Upper lobe of left lung (tissue), 6 donors: ENCODE measurements around the gene SYNE2. TPM values are rescaled to one million over a fixed set of nuclear protein-coding genes. Genes with fewer than 3 reads are reported as not detected.

Experiments used
- ATAC-seq, 2 donors: fragments of 200-7000 bp; cut with Tn5 transposase; one replicate each; pipeline ENCODE4 v1.9.1; 2022; ENCODE audit warnings: mild to moderate bottlenecking in 2 of 2, moderate library complexity in 2 of 2; ENCODE audit not compliant: low FRiP score in 2 of 2
- DNase-seq, 2 donors: peaks; one replicate each; pipeline ENCODE4 v3.0.0-alpha.2; 2019 to 2020
- H3K27ac ChIP-seq, 4 donors: fragments of 200-600 bp; sonication (generic); one replicate each; pipeline ENCODE4 v1.5.1; 2016 to 2019
- H3K27me3 ChIP-seq, 4 donors: fragments of 200-600 bp; sonication (generic); one replicate each; pipeline ENCODE4 v1.5.1; 2017 to 2019
- H3K36me3 ChIP-seq, 4 donors: fragments of 200-600 bp; sonication (generic); one replicate each; pipeline ENCODE4 v1.5.1; 2016 to 2019
- H3K4me1 ChIP-seq, 4 donors: fragments of 200-600 bp; sonication (generic); one replicate each; pipeline ENCODE4 v1.5.1; 2018 to 2019
- H3K4me3 ChIP-seq, 4 donors: fragments of 200-600 bp; sonication (generic); one replicate each; pipeline ENCODE4 v1.5.1; 2017 to 2019; ENCODE audit warnings: mild to moderate bottlenecking in 2 of 4, moderate library complexity in 1 of 4
- H3K9me3 ChIP-seq, 4 donors: fragments of 200-600 bp; sonication (generic); one replicate each; pipeline ENCODE4 v1.5.1; 2018 to 2019
- EP300 ChIP-seq, 4 donors: sonication (generic); formaldehyde crosslinking; IDR thresholded peaks; one replicate each; pipeline ENCODE4 v1.5.1; 2017; ENCODE audit warnings: antibody characterized with exemption in 4 of 4, control low read depth in 2 of 4
- POLR2A ChIP-seq, 4 donors: fragments of 450-650 bp; IDR thresholded peaks; one replicate each; pipeline ENCODE4 v1.5.1; 2016 to 2017; ENCODE audit warnings: antibody characterized with exemption in 4 of 4, mild to moderate bottlenecking in 2 of 4
- POLR2AphosphoS5 ChIP-seq, 2 donors: sonication (generic); formaldehyde crosslinking; IDR thresholded peaks; one replicate each; pipeline ENCODE4 v1.5.1; 2017; ENCODE audit warnings: antibody characterized with exemption in 2 of 2
- WGBS, 2 donors: methylation state at CpG; one replicate each; pipeline ENCODE4 v1.1.5; 2017 to 2018; 5-methylcytosine and 5-hydroxymethylcytosine counted together
- total RNA-seq, 6 donors: library from RNA; depleted of rRNA in 4 of 6; stranded (reverse); fragments of >200 nt in 4 of 6; gene quantifications; one replicate each; pipeline versions ENCODE4 v1.1.0 to v1.2.1, GENCODE V29; 2016 to 2021
- TF ChIP-seq, protein P1 (sequence below), 6 experiments: fragments of 450-650 bp in 4 of 6; fragments of 200-600 bp in 2 of 6; sonication (generic) in 2 of 6; IDR thresholded peaks; one replicate each; pipeline ENCODE4 v1.5.1; 2016 to 2019; ENCODE audit warnings: antibody characterized with exemption in 6 of 6
- donor health status: DM: no; HTN: no; CAD: no; lungs with moderate emphysema.
- donor health status: DM: no; HTN: yes; CAD: no; lungs with severe emphysema.

The SYNE2 gene
- total RNA-seq, 6 donors from 2014 or later: 75.8 to 439 (median 234) TPM

DNA sequence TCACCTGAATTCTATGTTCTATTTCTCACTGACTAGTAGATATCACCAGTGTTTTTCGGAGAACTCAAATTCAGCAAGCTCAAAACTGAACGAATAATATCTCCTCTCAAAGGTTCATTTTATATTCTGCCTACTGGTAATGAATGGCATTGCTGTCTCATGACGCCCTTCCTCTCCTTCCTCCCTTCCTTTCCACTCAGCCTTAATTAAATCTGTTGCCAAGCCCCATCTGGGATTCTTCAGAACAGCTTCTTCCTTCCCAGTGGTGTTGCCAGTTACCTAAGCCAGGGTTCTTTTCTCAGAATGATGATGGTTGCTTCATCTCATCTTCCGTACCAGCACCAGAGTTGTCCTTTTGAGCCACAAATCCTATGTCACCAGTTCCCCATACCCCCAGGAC, 143.2 kb downstream of the SYNE2 start:
- no peaks in the 10 kb centered on the region for H3K9me3 ChIP-seq
- 87 to 90% methylated on average over 4 of the region's 4 CpGs for WGBS, 2 donors
- no peaks in the 10 kb centered on the region for H3K27me3 ChIP-seq
- no peak for DNase-seq
- H3K4me1 ChIP-seq: no peaks in the 10 kb centered on the region
- TF ChIP-seq POLR2AphosphoS5 (IDR thresholded peaks at IDR 0.05) (no peak), EP300 (IDR thresholded peaks at IDR 0.05) (no peak), POLR2A (IDR thresholded peaks at IDR 0.05) (no peak)
- TF ChIP-seq, protein P1, sequence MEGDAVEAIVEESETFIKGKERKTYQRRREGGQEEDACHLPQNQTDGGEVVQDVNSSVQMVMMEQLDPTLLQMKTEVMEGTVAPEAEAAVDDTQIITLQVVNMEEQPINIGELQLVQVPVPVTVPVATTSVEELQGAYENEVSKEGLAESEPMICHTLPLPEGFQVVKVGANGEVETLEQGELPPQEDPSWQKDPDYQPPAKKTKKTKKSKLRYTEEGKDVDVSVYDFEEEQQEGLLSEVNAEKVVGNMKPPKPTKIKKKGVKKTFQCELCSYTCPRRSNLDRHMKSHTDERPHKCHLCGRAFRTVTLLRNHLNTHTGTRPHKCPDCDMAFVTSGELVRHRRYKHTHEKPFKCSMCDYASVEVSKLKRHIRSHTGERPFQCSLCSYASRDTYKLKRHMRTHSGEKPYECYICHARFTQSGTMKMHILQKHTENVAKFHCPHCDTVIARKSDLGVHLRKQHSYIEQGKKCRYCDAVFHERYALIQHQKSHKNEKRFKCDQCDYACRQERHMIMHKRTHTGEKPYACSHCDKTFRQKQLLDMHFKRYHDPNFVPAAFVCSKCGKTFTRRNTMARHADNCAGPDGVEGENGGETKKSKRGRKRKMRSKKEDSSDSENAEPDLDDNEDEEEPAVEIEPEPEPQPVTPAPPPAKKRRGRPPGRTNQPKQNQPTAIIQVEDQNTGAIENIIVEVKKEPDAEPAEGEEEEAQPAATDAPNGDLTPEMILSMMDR (IDR thresholded peaks at IDR 0.05): no peak
- H3K4me3 ChIP-seq: no peak overlapping the region
- no peak for ATAC-seq
- no peak overlapping the region for H3K27ac ChIP-seq
- peaks cover 18 to 78% (median 23%) of the 10 kb centered on the region in 4 donors for H3K36me3 ChIP-seq

DNA sequence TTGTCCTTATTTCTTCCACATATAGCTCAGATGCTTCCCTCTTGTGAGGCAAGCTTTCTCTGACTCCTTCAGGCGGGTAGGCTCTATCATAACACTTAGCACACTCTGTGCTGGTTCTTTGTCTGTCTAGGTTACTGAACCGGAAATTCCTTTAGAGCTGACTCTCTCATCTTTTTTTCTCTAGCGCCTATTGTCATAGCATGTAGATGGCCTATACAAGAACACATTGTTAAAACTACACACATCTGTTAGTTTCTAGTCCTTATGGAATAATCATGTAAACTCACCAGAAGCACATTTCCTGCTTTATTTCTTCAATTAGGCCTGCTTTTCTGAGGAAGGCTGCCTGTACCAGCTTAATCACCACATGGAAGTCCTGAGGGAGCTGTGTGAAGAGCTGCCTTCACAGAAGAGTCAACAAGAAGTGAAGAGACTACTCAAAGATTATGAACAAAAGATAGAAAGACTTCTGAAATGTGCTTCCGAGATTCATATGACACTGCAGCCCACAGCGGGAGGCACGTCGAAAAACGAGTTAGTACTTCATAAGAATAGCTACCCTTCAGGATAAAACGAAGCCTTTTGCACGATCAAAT, 143.9 kb downstream of the SYNE2 start:
- Histone ChIP-seq H3K27me3 (no peaks in the 10 kb centered on the region), H3K27ac (no peak overlapping the region), H3K36me3 (peaks cover 15 to 78% (median 21%) of the 10 kb centered on the region in 4 donors), H3K4me1 (no peaks in the 10 kb centered on the region), H3K4me3 (no peak overlapping the region), H3K9me3 (no peaks in the 10 kb centered on the region)
- TF ChIP-seq POLR2AphosphoS5 (IDR thresholded peaks at IDR 0.05): no peak
- TF ChIP-seq, protein P1 (IDR thresholded peaks at IDR 0.05): no peak
- no peak for TF ChIP-seq EP300 (IDR thresholded peaks at IDR 0.05)
- no peak for TF ChIP-seq POLR2A (IDR thresholded peaks at IDR 0.05)
- 89 to 93% methylated on average over 10 of the region's 10 CpGs for WGBS, 2 donors
- ATAC-seq (no peak), DNase-seq (no peak)

DNA sequence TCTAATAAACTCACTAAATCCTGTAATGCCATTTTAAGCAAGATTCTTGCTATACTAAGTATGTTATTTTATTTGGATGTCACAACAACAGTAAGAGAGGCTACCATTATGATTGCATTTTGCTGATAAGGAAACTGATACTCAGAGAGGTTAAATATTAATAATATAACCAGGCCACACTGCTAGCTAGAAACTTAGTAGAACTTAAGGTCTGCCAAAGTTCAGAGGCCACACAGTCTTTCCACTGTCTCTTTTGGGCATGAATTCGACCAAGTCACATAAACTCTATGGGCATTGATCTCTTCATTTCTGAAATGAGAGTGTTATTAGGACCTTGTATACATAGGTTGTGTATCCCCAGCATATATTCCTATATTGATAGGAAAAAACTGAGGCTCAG, 147.9 kb downstream of the SYNE2 start:
- Histone ChIP-seq H3K9me3 (no peaks in the 10 kb centered on the region), H3K36me3 (peaks cover 15 to 92% (median 36%) of the 10 kb centered on the region in 4 donors), H3K27me3 (no peaks in the 10 kb centered on the region), H3K27ac (no peak overlapping the region), H3K4me3 (no peak overlapping the region), H3K4me1 (no peaks in the 10 kb centered on the region)
- WGBS, 2 donors: 92 to 100% methylated on average over 1 of the region's 1 CpG
- DNase-seq: no peak
- TF ChIP-seq EP300 (IDR thresholded peaks at IDR 0.05): no peak
- no peak for TF ChIP-seq POLR2A (IDR thresholded peaks at IDR 0.05)
- TF ChIP-seq POLR2AphosphoS5 (IDR thresholded peaks at IDR 0.05): no peak
- TF ChIP-seq, protein P1 (IDR thresholded peaks at IDR 0.05): no peak
- ATAC-seq: no peak

DNA sequence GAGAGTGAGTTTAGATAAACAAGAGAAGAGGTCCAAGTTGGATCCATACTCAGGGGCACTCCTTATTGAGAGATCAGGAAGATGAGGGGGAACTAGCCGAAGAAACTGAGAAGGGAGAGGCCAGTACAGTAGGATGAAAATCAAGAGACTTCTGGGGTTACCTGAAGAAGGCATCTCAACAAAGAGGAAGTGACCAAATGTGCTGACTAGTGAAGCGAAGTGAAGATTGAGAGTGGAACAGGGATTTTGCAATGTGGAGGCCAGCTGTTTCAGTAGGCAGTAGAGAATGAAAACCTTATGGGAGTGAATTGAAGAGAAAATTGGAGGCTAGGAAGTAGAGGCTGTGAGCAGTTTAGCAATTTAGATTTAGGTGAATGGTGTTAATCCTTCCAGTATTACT, 153.0 kb downstream of the SYNE2 start:
- WGBS, 2 donors: 95% methylated on average over 2 of the region's 2 CpGs
- no peaks in the 10 kb centered on the region for H3K27me3 ChIP-seq
- peaks cover 0 to 75% (median 22%) of the 10 kb centered on the region in 4 donors for H3K36me3 ChIP-seq
- DNase-seq (no peak), ATAC-seq (no peak)
- no peak overlapping the region for H3K4me3 ChIP-seq
- no peak overlapping the region for H3K27ac ChIP-seq
- H3K9me3 ChIP-seq: no peaks in the 10 kb centered on the region
- H3K4me1 ChIP-seq: no peaks in the 10 kb centered on the region
- no peak for TF ChIP-seq EP300 (IDR thresholded peaks at IDR 0.05)
- no peak for TF ChIP-seq POLR2A (IDR thresholded peaks at IDR 0.05)
- TF ChIP-seq POLR2AphosphoS5 (IDR thresholded peaks at IDR 0.05): no peak
- TF ChIP-seq, protein P1 (IDR thresholded peaks at IDR 0.05): no peak

DNA sequence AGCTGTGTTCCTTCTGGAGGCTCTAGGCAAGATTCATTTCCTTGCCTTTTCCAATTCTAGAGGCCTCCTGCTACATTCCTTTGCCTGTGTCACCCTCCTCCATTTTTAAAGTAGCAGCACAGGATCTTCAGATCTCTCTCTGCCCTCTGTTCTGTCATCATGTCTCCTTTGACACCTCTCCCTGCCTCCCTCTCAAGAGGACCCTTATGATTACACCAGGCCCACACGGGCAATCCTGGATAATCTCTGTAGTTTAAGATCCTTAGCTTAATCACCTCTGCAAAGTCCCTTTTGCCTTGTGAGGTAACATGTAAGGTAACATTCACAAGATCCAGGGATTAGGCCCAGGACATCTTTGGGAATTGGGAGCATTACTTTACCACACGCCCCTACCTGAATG, 155.2 kb downstream of the SYNE2 start:
- ATAC-seq: no peak
- no peak for DNase-seq
- H3K4me1 ChIP-seq: no peaks in the 10 kb centered on the region
- no peak for TF ChIP-seq EP300 (IDR thresholded peaks at IDR 0.05)
- TF ChIP-seq, protein P1 (IDR thresholded peaks at IDR 0.05): no peak
- no peak for TF ChIP-seq POLR2A (IDR thresholded peaks at IDR 0.05)
- no peak for TF ChIP-seq POLR2AphosphoS5 (IDR thresholded peaks at IDR 0.05)
- peaks cover 0 to 60% (median 16%) of the 10 kb centered on the region in 4 donors for H3K36me3 ChIP-seq
- no peaks in the 10 kb centered on the region for H3K27me3 ChIP-seq
- H3K27ac ChIP-seq: no peak overlapping the region
- no peak overlapping the region for H3K4me3 ChIP-seq
- no peaks in the 10 kb centered on the region for H3K9me3 ChIP-seq
- WGBS, 2 donors: 84 to 92% methylated on average over 2 of the region's 2 CpGs
